Skin of body (tissue), 2 donors: ENCODE measurements around the gene PEX26. TPM values are rescaled to one million over a fixed set of nuclear protein-coding genes. Genes with fewer than 3 reads are reported as not detected.
"Not testable (repeated sequence)": the region's sequence is repeated elsewhere in the genome, so short reads cannot be mapped to it uniquely, and the experiment has no call there.

Source experiments
- DNase-seq: peaks from one replicate; lab custom pipeline; 2025; lab: John Stamatoyannopoulos, UW
- total RNA-seq: library from RNA; depleted of rRNA; stranded (reverse); fragments of >200 nt; gene quantifications from one replicate; pipeline ENCODE4 v1.2.3, GENCODE V29; 2014

Gene PEX26
- total RNA-seq, 1 donor from 2014 or later, result 8.0 TPM

DNA sequence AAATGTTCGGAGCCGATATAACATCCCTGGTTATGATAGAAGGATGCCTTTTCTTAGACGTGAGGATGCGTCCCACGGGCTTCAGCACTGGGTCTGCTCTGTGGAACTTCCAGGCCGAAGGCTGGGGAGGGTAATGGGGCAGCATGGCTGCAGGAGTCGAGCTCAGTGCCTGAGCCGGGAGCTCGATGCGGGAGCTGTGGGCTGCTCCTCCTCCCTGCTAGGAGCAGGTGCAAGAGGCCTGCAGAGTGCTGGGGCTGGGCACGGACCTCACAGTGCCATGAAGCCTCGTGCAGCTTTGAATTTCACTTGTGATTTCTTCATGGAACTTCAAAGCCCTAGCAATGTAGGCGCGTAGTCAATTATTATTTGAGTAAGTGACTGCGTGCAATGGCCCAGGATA lies 38.8 kb downstream of the PEX26 start:
- DNase-seq, result no peak

DNA sequence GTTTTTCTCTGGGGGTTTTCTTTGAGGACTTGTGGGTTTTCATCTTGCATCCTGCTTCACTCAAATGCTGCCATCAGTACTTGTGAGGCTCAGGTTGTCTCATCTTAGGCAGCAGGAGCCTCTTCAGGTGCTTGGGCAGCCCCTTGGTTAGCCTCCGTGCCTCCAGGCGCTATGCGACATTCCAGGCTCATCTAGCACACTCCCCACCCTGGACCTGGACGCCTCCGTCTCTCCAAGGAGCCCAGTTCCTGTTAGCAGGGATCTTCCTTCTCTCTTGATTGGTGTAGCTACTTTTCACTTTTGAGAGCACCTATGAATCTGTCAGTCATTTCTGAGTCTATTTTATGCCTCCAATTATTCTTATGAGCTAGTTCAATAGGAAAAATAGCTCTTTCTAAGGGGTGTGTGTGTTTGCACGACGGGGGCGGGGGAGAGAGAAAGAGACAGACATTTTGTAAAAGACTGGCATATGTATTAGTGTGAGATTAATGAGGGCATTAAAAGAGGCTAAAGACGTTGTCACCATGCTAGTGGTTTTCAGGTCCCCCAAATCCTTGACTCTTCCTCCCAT lies 40.6 kb downstream of the PEX26 start:
- no peak for DNase-seq

- DNase-seq, result no peak
Observed at GRCh38 chr22:18119409-18120110, 41.8 kb downstream of the PEX26 start.

- DNase-seq, result no peak
Observed at GRCh38 chr22:18120857-18121256, 43.1 kb downstream of the PEX26 start.

DNA sequence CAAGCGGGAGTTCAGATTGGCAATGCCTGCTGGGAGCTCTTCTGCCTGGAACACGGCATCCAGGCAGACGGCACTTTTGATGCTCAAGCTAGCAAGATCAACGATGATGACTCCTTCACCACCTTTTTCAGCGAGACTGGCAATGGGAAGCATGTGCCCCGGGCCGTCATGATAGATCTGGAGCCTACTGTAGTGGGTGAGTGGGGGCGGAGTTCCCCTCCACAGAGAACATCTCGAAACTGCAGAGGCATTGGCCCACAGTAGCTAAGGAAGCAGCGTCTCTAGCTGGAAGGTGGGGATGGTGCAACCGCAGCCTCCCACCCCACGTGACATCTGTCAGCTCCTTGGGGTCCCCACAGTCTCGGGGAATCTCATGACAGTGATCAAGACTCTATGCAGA lies 43.7 kb downstream of the PEX26 start:
- no peak for DNase-seq

GRCh38 chr22:18121954-18122554 lies 44.3 kb downstream of the PEX26 start:
- DNase-seq, result no peak

DNA sequence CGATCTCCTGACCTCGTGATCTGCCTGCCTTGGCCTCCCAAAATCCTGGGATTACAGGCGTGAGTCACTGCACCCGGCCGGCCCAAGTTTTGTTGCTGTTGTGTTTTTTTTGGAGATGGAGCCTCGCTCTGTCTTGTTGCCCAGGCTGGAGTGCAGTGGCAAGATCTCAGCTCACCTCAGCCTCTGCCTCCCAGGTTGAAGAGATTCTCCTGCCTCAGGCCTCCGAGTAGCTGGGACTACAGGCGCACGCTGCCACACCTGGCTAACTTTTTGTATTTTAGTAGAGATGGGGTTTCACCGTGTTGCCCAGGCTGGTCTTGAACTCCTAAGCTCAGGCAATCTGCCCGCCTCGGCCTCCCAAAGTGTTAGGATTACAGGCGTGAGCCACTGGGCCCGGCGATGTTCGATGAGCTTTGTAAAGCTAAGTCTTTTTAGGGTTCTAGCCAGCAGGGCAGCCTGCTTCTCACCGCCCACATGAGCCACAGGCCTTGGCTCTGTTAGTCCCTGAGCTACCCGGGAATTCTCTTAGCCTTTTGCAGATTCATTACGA lies 45.8 kb downstream of the PEX26 start:
- DNase-seq, result not testable (repeated sequence)

DNA sequence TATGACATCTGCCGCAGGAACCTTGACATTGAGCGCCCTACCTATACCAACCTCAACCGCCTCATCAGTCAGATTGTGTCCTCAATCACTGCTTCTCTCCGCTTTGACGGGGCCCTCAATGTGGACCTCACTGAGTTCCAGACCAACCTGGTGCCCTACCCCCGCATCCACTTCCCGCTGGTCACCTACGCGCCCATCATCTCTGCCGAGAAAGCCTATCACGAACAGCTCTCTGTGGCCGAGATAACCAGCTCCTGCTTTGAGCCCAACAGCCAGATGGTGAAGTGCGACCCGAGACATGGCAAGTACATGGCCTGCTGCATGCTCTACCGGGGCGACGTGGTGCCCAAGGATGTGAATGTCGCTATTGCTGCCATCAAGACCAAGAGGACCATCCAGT lies 48.8 kb downstream of the PEX26 start:
- no peak for DNase-seq

- DNase-seq, result no peak
Observed at GRCh38 chr22:18130018-18130417, 52.2 kb downstream of the PEX26 start.

DNA sequence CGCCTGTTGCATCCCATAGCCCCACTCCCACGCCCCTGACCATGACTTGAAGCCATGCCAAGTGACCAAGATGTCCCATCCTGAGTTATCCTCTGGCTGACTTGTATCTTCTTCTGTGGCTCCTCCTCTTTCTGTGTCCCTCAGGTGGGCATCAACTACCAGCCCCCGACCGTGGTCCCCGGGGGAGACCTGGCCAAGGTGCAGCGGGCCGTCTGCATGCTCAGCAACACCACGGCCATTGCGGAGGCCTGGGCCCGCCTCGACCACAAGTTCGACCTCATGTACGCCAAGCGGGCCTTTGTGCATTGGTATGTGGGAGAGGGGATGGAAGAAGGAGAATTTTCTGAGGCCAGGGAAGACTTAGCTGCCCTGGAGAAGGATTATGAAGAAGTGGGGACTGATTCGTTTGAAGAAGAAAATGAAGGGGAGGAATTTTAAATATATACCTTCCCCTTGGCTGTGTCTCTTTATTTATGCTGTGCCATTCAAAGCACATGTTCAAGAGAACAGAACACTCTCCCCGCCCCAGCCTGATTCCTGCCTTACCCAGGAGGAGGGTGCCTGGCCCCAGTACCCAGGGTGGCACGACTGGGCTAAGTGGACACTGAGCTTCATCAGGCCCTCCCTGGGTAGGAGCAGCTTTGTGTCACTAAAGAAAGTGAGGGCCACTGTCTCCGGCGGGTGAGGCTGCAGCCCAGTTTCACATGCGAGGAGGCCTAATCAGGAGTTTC lies 53.1 kb downstream of the PEX26 start:
- DNase-seq, result no peak

DNA sequence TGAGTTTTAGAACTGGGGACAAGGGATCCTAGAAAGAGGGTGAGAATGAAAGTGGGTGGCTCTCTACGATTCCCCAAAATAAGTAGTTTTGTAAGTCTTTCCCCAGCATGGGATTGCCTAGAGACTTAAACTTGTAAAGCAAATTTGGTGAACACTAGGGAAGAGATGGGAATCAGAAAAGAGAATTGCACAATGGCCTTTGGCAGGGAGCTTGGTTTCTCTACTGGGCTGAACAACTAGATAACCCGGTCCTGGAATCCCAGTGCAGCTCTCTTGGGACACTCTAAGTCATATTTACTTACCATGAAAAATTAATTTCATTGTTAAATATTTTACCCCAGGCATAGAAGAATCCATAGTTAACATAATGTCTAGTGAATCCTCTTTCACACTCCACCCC lies 55.7 kb downstream of the PEX26 start:
- DNase-seq, result no peak

DNA sequence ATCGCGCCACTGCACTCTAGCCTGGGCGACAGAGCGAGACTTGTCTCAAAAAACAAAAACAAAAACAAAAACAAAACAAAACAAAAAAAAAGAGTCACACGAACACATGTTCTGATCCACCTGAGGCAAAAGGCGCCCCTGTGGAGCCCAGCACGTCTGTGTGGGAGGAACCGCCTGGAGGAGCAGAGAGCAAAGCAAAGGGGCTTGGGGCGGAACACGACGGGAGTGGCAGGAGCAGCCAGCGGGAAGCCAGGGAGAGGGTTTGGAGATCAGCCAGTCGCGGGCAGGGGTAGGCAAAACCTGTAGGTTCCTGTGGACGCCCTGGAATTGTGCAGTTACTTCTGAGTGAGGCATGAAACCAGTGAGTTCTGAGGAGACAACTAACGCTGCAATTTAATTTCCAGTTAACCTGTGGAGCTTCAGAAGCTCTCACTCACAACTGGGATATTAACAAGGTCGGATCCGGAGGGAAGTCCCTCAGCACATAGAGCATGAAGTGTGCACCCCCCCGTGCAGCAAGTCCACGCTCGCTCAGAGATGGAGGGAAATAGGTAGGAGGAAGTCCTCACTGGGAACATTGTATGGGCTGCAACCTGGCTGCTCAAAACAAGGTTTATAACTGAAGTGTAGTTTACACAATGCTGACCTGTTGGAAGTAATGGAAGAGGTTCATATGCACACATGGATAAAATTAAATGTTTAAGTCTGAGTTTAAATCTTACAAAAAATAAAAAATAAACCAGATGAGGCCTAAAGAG lies 59.0 kb downstream of the PEX26 start:
- no peak for DNase-seq

- DNase-seq, result not testable (repeated sequence)
Observed at GRCh38 chr22:18141004-18141403, 63.2 kb downstream of the PEX26 start.

GRCh38 chr22:18144105-18144504 lies 66.3 kb downstream of the PEX26 start:
- no peak for DNase-seq

GRCh38 chr22:18145676-18146388 lies 68.0 kb downstream of the PEX26 start:
- no peak for DNase-seq

GRCh38 chr22:18146389-18146753 lies 68.6 kb downstream of the PEX26 start:
- no peak for DNase-seq

DNA sequence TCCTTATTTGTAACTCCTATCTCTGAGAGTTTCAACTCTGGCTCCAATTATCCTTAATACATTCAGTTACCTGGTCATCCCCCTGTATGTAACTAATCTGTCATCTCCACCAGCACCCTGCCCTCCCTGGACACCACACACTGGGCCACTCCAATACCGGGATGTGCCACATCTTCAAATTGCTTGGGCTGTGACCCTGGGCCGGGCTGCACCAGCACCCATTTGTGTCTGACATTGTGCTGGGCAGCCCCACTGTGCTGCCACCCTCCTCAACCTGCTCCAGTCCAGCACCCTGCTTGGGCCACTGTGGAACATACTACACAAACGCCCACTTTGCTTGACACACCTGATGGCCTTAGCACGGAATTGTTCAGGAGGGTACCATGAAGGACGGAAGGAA lies 70.0 kb downstream of the PEX26 start:
- DNase-seq, result no peak

GRCh38 chr22:18148293-18148965 lies 70.6 kb downstream of the PEX26 start:
- no peak for DNase-seq

- no peak for DNase-seq
Observed at GRCh38 chr22:18152519-18152918, 74.7 kb downstream of the PEX26 start.

GRCh38 chr22:18154821-18155390 lies 77.1 kb downstream of the PEX26 start:
- no peak for DNase-seq
